ES-I3 (cell line): Measurements from ENCODE around the gene ALG3.
A peak's percentile ranks its signal among the peaks of the same experiment; 100 is the strongest.

Source experiments
- H3K36me3 ChIP-seq: 2 replicates; pipeline ENCODE4 v1.6.1; 2013; ENCODE audit warnings: mild to moderate bottlenecking, low read length, control low read depth, moderate library complexity; ENCODE audit not compliant: insufficient read depth
- H3K4me1 ChIP-seq: 2 replicates; pipeline ENCODE4 v1.6.1; 2013; ENCODE audit warnings: mild to moderate bottlenecking, control low read depth, low read length; ENCODE audit not compliant: insufficient read depth
- H3K9ac ChIP-seq: 2 replicates; pipeline ENCODE4 v1.6.1; 2013; ENCODE audit warnings: low read depth, mild to moderate bottlenecking, low read length, moderate library complexity
- H3K9me3 ChIP-seq: 2 replicates; pipeline ENCODE4 v1.6.1; 2013; ENCODE audit warnings: mild to moderate bottlenecking, low read length, moderate library complexity; ENCODE audit not compliant: control insufficient read depth, insufficient read depth

Gene ALG3

DNA sequence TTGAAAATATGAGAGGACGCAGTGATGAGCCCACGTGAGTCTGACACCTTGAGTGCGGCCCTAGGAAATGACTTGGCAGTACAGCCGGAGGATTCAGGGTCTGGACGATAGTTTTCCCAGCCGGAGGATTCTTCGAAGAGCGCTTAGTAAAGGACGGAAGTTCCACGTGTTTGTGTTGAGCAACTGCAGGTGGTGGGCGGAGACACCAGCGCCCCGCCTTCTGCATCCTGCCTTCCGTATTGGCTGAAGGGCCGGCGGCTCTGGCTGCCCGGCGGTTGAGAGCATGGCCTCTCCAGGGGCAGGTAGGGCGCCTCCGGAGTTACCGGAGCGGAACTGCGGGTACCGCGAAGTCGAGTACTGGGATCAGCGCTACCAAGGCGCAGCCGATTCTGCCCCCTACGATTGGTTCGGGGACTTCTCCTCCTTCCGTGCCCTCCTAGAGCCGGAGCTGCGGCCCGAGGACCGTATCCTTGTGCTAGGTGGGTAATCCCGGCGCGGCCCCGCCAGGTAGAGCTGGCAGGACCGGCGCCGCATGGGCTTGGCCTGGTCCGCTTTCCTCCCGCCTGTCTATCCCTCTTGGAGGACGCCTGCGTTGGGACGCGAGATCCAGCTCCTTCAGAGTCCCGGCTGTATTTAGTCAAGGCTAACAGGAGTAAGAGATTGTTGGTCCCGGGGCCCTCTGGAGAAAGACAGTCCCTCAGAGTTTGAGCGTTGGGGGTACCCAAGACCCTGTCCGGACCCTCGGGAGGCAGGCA lies 827 bp upstream of the ALG3 start, which contains the start of gene EEF1AKMT4:
TSS of gene EEF1AKMT4 (plus strand) at position 261 of the 755 bp plus-strand sequence. CDS start at position 284, 23 bp downstream.
- no peaks in the 10 kb centered on the region for H3K9me3 ChIP-seq
- no peaks in the 10 kb centered on the region for H3K4me1 ChIP-seq
- peak within 1 kb of the TSS; percentile 80 for H3K9ac ChIP-seq
- H3K36me3 ChIP-seq, result no peaks in the 10 kb centered on the region

GRCh38 chr3:184242297-184242685 lies 6.5 kb downstream of the ALG3 start:
- Histone ChIP-seq H3K36me3 (no peaks in the 10 kb centered on the region; the same call in 1 of the 2 replicates), H3K4me1 (no peaks in the 10 kb centered on the region), H3K9ac (no peak overlapping the region), H3K9me3 (no peaks in the 10 kb centered on the region)

DNA sequence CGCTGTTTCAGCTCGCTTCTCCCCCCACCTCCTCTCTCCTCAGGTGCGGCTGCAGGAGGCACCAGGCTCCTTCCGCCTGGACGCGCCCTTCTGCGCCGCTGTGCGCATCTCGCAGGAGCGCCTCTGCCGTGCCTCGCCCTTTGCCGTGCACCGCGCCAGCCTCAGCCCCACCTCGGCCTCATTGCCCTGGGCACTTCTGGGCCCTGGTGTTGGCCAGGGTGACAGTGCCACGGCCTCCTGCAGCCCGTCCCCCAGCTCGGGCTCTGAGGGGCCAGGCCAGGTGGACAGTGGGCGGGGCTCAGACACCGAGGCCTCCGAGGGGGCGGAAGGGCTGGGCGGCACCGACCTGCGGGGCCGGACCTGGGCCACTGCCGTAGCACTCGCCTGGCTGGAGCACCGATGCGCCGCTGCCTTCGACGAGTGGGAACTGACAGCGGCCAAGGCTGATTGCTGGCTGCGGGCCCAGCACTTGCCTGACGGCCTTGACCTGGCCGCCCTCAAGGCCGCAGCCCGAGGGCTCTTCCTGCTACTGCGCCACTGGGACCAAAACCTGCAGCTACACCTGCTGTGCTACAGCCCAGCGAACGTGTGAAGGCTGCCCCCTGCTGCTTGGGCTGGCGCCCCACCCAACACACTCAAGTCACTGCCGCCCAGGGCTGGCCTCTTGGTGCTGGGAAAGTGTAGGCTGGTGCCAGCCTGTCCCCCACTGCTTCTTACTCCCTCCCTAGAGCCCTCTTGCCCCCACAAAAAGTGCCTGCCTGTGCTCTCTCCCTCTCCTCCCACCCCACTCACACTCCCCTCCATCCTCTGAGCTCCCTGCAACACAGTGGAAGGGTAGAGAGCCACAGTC lies 7.1 kb downstream of the ALG3 start:
- Histone ChIP-seq H3K9me3 (no peaks in the 10 kb centered on the region), H3K4me1 (no peaks in the 10 kb centered on the region), H3K9ac (peak overlapping the region; percentile 7; the same call in 1 of the 2 replicates), H3K36me3 (no peaks in the 10 kb centered on the region; the same call in 1 of the 2 replicates)

GRCh38 chr3:184241141-184241446 lies 7.7 kb downstream of the ALG3 start:
- Histone ChIP-seq H3K9me3 (no peaks in the 10 kb centered on the region), H3K36me3 (no peaks in the 10 kb centered on the region; the same call in 1 of the 2 replicates), H3K9ac (peak overlapping the region; percentile 7; the same call in 1 of the 2 replicates), H3K4me1 (no peaks in the 10 kb centered on the region)

DNA sequence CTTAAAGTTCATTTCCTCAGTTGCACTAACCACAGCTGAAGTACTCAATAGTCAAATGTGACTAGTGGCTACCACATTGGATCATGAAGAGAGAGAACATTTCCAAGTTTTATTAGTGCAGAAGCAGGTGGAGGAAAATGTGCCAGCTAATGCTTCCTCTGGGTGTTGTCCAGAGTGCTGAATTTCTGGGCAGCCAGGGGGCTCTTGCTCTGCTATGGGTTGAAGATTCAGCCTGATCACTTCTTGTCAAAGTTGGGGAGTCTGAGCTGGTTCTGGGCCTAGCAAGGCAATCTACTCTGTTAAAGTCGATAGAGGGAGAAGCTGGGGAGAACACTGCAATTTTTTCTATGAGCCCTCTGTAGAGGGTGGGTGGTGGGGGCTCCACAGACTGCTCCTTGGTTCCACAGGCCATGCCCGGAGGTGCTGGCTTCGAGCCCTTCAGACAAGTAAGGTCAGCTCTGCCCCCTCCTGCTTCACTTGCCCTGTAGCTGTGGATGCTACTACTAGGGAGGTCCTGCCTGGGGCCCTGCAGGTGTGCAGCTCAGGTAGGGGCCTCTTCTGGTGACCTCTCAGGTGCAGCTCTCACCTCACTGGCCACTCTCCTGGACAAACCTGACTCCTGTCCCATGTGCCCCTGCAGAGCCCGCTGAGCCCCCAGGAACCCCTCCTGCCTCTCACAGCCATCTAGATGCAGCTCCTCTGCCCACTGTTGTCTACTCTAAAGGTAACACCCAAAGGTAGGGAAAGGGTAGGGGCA lies 8.2 kb downstream of the ALG3 start:
- no peaks in the 10 kb centered on the region; the same call in 1 of the 2 replicates for H3K36me3 ChIP-seq
- no peaks in the 10 kb centered on the region for H3K4me1 ChIP-seq
- H3K9me3 ChIP-seq, result no peaks in the 10 kb centered on the region
- no peak overlapping the region for H3K9ac ChIP-seq

DNA sequence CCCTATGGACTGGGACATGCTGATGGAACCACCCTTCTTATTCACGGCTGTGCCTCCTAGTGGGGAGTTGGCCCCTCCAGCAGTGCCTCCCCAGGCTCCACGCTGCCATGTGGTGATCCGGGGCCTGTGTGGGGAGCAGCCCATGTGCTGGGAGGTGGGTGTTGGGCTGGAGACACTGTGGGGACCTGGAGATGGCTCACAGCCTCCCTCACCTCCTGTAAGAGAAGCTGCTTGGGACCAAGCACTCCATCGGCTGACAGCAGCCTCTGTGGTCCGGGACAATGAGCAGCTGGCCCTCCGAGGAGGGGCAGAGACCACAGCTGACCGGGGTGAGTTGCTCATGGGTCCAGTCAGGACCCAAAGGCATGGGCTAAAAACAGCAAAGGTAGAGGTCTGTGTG lies 9.1 kb downstream of the ALG3 start:
- H3K4me1 ChIP-seq, result no peaks in the 10 kb centered on the region

DNA sequence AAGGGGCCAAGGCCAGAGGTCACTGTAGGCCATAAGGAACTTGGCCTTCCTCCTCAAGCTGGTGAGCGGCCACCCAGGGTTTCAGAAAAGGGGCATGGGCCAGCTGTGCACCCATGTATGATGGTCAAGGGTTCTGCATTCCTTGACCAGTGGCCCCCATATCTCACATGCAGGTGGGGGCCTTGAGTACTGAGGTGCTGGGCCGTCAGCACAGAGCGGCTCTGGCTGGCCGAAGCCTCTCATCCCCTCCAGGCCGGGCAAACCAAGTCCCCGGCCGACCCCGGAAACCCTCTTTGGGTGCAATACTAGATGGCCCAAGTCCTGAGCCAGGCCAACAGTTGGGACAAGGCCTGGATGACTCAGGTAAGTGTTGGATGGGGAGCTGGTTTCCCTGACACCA lies 9.5 kb downstream of the ALG3 start:
- H3K36me3 ChIP-seq, result no peaks in the 10 kb centered on the region; the same call in 1 of the 2 replicates
- H3K9me3 ChIP-seq, result no peaks in the 10 kb centered on the region
- H3K4me1 ChIP-seq, result no peaks in the 10 kb centered on the region

More for the DNA sequence above, 9.1 kb downstream of the ALG3 start:
- Histone ChIP-seq H3K9me3 (no peaks in the 10 kb centered on the region), H3K36me3 (no peaks in the 10 kb centered on the region; the same call in 1 of the 2 replicates), H3K9ac (no peak overlapping the region)

DNA sequence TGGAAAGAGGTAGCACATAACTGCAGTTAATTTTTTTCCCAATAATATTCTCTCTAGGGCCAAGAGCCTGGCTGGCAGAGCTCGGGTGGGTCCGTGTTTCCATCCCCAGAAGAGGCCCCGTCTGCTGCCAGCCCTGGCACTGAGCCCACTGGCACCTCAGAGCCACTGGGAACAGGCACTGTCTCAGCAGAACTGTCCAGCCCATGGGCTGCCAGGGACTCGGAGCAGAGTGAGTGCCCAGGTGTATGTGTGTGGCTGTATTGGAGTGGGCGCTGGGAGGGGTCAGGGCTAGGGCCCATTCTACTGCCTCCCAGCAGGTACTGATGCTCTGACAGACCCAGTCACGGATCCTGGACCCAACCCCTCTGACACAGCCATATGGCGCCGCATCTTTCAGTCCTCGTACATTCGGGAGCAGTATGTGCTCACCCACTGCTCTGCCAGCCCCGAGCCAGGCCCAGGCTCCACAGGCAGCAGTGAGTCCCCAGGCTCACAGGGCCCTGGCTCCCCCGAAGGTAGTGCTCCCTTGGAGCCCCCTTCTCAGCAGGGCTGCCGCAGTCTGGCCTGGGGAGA lies 10.4 kb downstream of the ALG3 start:
- H3K4me1 ChIP-seq, result no peaks in the 10 kb centered on the region
- no peaks in the 10 kb centered on the region; the same call in 1 of the 2 replicates for H3K36me3 ChIP-seq
- no peaks in the 10 kb centered on the region for H3K9me3 ChIP-seq
- H3K9ac ChIP-seq, result no peak overlapping the region

More for the DNA sequence above, 9.5 kb downstream of the ALG3 start:
- no peak overlapping the region for H3K9ac ChIP-seq

DNA sequence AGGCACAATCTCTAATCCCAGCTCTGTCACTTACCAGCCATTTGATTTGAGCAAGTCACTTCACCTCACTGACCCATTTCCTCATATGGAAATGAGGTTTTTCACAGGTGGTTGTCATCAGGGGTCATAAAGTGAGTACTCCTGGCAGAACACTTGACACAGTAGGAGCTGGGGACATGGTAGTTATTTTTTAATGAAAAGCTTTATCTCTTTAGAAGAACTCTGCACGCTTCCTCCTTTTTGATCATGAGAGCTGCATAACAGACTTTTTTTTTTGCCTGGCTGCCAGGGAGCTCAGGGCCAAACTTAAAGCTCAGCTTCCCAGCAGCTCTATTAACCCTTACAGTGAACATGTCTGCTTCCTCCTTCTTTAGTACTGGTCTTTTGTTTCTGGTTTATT lies 11.0 kb downstream of the ALG3 start:
- Histone ChIP-seq H3K9me3 (no peaks in the 10 kb centered on the region), H3K36me3 (no peaks in the 10 kb centered on the region; the same call in 1 of the 2 replicates), H3K4me1 (no peaks in the 10 kb centered on the region), H3K9ac (no peak overlapping the region)

GRCh38 chr3:184237211-184237610 lies 11.6 kb downstream of the ALG3 start:
- H3K4me1 ChIP-seq, result no peaks in the 10 kb centered on the region
- H3K36me3 ChIP-seq, result no peaks in the 10 kb centered on the region; the same call in 1 of the 2 replicates
- H3K9ac ChIP-seq, result no peak overlapping the region
- H3K9me3 ChIP-seq, result no peaks in the 10 kb centered on the region

GRCh38 chr3:184236636-184237035 lies 12.1 kb downstream of the ALG3 start:
- no peaks in the 10 kb centered on the region for H3K36me3 ChIP-seq
- no peaks in the 10 kb centered on the region for H3K4me1 ChIP-seq
- no peaks in the 10 kb centered on the region for H3K9me3 ChIP-seq
- no peak overlapping the region for H3K9ac ChIP-seq

GRCh38 chr3:184236033-184236410 lies 12.7 kb downstream of the ALG3 start:
- Histone ChIP-seq H3K4me1 (no peaks in the 10 kb centered on the region), H3K9ac (no peak overlapping the region), H3K9me3 (no peaks in the 10 kb centered on the region), H3K36me3 (no peaks in the 10 kb centered on the region)

- H3K9ac ChIP-seq, result no peak overlapping the region
- no peaks in the 10 kb centered on the region for H3K9me3 ChIP-seq
- H3K36me3 ChIP-seq, result no peaks in the 10 kb centered on the region
- H3K4me1 ChIP-seq, result no peaks in the 10 kb centered on the region
These were observed 13.3 kb downstream of the ALG3 start for GRCh38 chr3:184235381-184236032.
